Forelimb muscle (tissue), 1 donor: ENCODE data around the gene SYNGR1. TPM values are rescaled to one million over a fixed set of nuclear protein-coding genes. Genes with fewer than 3 reads are reported as not detected.
"Not testable (repeated sequence)": the region's sequence is repeated elsewhere in the genome, so short reads cannot be mapped to it uniquely, and the experiment has no call there.

Experiments used
- DNase-seq: peaks from one replicate; pipeline ENCODE4 v3.0.0-alpha.2; 2013; ENCODE audit warnings: low read depth
- polyA plus RNA-seq: library from polyadenylated mRNA; unstranded; fragments of 120-200 nt; gene quantifications from one replicate; pipeline ENCODE4 v1.2.1, GENCODE V29; 2013; ENCODE audit not compliant: insufficient read length

SYNGR1 gene
- polyA plus RNA-seq, 1 donor, result 12.9 TPM

- DNase-seq, result no peak
These were observed 1.2 kb downstream of the SYNGR1 start for GRCh38 chr22:39350757-39351688.

GRCh38 chr22:39351689-39352214, 2.0 kb downstream of the SYNGR1 start:
- no peak for DNase-seq

- DNase-seq, result no peak
These were observed 2.6 kb downstream of the SYNGR1 start for GRCh38 chr22:39352306-39352891.

GRCh38 chr22:39353346-39353745, 3.6 kb downstream of the SYNGR1 start:
- no peak for DNase-seq

- DNase-seq, result no peak
These were observed 5.3 kb downstream of the SYNGR1 start for GRCh38 chr22:39355080-39355479.

- DNase-seq, result not testable (repeated sequence)
These were observed 6.0 kb downstream of the SYNGR1 start for GRCh38 chr22:39355805-39356204.

- no peak for DNase-seq
These were observed 6.7 kb downstream of the SYNGR1 start for GRCh38 chr22:39356464-39356863.

GRCh38 chr22:39357110-39358108, 7.6 kb downstream of the SYNGR1 start:
- DNase-seq, result not testable (repeated sequence)

GRCh38 chr22:39358197-39358596, 8.4 kb downstream of the SYNGR1 start:
- not testable (repeated sequence) for DNase-seq

- DNase-seq, result no peak
These were observed 9.9 kb downstream of the SYNGR1 start for GRCh38 chr22:39359659-39360195.

GRCh38 chr22:39360242-39360641, 10.5 kb downstream of the SYNGR1 start:
- DNase-seq, result no peak

- DNase-seq, result no peak
These were observed 11.1 kb downstream of the SYNGR1 start for GRCh38 chr22:39360674-39361413.

- DNase-seq, result no peak
These were observed 11.7 kb downstream of the SYNGR1 start for GRCh38 chr22:39361496-39361895.

- no peak for DNase-seq
These were observed 12.5 kb downstream of the SYNGR1 start for GRCh38 chr22:39362271-39362670.

- no peak for DNase-seq
These were observed 13.1 kb downstream of the SYNGR1 start for GRCh38 chr22:39362932-39363331.

GRCh38 chr22:39363751-39364515, 14.1 kb downstream of the SYNGR1 start:
- no peak for DNase-seq

- no peak for DNase-seq
These were observed 15.1 kb downstream of the SYNGR1 start for GRCh38 chr22:39364714-39365491.

GRCh38 chr22:39365492-39365780, 15.6 kb downstream of the SYNGR1 start:
- no peak for DNase-seq

GRCh38 chr22:39367035-39367434, 17.2 kb downstream of the SYNGR1 start:
- DNase-seq, result no peak
